ENCODE results near the gene LRMDA.

GRCh38 chr10:76021398-76021797 lies 590.0 kb downstream of the LRMDA start:
- TF ChIP-seq CTCF (IDR thresholded peaks at IDR 0.05), result no peak
- TF ChIP-seq POLR2A (IDR thresholded peaks at IDR 0.05), result no peak
